ENCODE measurements around the gene DNAH1.

Gene DNAH1

DNA sequence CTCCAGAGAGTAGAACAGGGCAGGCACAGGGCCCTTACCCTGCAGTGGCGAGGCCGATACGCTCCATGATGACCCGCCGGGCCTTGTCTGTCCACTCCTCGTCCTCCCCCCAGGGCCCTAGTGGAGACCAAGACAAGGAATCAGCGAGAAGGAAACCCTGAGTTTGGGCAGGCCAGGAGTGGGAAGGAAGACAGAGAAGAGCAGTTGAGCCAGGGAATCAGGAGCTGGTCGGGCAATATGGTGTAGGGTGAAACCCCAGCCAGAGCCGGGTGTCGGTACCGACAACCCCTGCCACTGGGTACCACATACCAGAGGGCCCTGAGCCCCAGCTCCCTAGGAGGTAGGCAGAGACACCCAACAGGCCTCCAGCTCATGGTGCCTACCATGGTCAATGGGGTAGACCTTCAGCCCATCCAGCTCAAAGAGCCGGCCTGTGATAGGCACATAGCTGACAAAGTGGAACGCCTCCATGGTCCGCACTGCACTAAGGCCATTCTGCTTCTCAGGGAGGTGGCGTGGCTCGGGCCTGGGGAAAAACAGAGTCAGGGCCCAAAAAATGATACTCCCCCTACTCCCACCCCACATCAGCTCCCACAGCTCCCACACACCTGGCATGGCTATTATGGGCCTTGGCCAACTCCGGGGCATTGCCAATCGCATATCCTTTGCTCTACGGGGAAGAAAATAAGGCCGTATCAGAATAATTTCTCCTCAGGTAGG, 90.8 kb downstream of the DNAH1 start:
- DNase-seq, result no peak

DNA sequence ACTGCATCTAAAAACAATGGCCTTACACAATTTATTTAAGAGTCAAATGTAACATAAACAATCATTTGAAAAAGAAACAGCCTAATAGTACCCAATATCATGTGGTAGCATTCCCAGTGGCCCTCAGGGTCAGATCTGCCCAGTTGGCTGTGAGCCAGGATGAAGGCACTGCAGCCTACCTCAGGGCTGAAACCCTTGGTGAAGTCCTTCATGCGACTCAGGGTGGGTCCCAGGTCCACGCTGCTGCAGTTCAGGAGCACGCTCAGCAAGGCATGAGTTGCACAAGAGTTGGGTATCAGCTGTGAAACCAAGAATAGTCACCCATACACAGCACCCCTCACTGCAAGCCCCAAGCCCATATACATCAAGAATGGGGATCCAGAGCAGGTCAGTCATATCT, 91.7 kb downstream of the DNAH1 start:
- no peak for DNase-seq

DNA sequence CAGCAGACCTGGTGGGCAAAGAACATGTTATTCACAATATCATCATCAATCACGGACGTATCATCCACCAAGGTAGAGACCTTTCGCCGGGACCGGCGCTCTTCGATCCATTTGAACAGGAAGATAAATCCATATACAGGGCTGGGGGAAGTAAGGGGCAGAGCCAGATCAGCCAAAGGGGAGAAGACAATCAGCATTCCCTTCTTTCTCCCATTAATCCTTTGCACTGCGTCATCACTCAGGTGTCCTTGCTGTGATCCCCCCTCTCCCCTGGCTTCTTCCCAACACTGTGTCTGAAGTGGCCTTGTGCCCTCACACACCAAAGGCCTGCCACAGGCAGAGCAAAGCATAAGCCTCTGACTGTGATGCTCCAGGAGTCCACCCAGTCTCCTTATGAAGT, 92.3 kb downstream of the DNAH1 start:
- no peak for DNase-seq

- DNase-seq, result no peak
Observed at GRCh38 chr3:52415800-52416199, 99.7 kb downstream of the DNAH1 start.

- DNase-seq, result no peak
Observed at GRCh38 chr3:52420388-52420787, 104.3 kb downstream of the DNAH1 start.

- DNase-seq, result no peak
Observed at GRCh38 chr3:52422669-52423068, 106.5 kb downstream of the DNAH1 start.

GRCh38 chr3:52423173-52423572, 107.1 kb downstream of the DNAH1 start:
- DNase-seq, result no peak

GRCh38 chr3:52428151-52429005, 112.3 kb downstream of the DNAH1 start:
- no peak for DNase-seq

- DNase-seq, result no peak
Observed at GRCh38 chr3:52429031-52429430, 112.9 kb downstream of the DNAH1 start.

DNA sequence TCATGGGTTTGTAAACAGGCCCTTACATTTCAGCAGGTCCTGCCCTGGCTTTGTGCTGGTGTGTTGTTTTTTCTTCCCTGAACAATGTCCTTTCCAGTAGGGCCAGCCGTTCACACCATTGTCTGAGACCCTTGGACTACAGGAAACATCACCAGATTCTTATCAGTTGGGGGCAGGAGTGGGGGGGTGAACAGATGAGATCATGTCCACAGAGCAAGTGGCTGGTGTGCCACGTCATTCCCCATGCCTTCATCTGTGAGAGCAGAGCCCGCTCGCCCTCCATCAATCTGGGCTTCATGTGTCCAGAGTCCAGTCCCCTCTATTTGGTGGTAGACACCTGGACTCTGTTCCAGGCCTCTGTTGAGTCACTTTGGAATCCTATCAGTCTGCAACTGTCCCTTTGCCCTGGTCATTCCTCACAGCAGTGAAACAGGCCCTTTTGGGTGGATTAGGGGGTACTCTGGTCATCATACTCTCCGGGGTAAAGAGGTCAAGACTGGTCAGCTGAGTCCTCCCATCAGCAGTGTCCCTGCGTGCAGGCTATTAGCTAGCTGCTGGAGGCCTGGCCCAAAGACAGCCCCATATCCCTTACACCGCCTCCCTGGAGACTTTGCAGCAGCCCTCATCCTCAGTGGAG, 113.8 kb downstream of the DNAH1 start:
- DNase-seq, result no peak

DNA sequence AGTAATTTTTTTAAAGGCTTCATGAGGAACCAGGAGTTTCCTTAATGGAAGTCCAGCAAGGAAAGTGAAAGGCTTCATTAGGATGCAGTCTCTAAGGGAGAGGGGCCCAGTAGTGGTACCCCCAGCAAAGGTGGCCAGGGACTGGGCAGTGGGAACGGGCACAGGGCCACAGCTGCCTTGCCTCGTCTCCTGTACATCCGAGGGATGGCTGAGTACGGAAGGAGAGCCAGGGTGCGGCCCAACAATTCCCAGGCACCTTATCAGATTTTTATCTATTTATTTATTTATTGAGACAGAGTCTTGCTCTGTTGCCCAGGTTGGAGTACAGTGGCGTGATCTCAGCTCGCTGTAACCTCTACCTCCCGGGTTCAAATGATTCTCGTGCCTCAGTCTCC, 114.3 kb downstream of the DNAH1 start:
- no peak for DNase-seq

- DNase-seq, result no peak
Observed at GRCh38 chr3:52431459-52432223, 115.5 kb downstream of the DNAH1 start.

GRCh38 chr3:52432225-52432624, 116.1 kb downstream of the DNAH1 start:
- DNase-seq, result no peak

DNA sequence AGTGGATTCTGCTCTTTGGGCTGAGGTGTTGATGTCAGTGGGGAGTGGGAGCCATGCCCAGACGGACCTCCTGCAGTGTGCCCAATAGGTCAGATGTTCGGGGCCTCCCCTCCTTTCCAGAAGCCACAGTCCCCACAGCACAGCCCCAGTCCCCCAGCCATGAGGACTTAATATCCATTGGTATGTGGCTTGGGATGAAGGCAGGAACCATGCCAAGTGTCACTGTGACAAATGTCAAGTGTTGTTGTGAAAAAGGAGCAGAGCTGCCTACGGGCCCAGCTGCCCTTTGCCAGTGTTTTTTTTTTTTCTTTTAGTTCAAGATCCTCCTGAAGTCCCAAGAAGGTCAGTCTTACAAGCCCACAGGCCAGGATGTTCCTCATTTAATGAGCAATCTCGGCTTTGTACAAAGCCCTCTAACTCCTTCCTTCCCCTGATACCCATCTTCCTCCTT, 116.6 kb downstream of the DNAH1 start:
- no peak for DNase-seq

DNA sequence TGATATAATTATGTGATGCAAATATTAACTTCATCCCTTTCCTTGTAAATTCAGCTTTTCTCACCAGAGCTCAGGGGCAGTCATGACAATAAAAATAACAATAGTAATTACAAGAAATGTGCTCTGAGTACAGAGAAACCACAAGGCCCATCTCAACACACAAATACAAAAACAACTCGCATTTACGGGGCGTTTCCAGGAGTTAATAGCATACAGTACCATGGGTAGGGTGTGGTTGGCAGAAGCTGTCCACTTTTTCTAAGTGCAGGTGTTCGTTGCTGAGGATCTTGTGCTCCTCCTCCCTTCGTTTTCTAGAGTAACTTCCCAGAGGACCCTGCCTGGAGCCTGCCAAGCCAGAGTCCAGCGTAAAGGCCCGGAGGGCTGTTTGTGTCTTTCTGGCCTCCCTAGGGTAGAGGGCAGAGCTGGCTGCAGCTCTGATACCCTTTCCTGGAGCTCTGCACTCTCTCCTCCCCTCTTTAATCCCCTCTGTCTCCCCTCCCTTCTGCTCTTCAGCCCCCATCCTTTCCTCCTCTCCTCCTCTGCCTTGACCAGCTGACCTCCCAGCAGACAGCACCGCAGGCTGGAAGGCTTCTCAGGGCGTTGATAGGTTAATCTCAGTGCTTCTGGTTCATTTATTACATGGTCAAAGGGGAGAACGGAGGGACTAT, 117.3 kb downstream of the DNAH1 start:
- no peak for DNase-seq

DNA sequence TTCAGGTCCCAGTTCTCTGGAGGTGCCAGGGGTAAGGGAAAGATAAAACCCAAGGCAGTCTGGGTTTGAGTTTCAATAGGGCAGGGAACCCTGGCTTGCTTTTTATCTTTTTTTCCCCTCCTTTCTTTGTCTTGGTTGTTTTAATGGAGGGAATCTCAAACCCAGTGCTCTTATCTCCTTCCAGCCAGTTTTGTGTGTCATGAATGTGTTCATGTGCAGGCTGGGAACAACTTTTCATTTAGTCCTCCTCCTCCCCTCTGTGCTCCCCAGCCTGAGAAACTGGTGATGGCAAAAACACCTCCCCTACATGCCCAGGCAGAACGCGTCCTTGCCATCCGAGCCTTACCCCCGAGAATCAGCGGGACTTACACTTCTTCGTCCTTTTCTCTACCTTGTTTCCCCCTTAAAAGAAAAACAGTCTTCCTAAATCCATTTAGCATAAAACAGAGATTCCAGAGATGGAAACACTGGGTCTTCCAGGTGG, 117.9 kb downstream of the DNAH1 start:
- no peak for DNase-seq

DNA sequence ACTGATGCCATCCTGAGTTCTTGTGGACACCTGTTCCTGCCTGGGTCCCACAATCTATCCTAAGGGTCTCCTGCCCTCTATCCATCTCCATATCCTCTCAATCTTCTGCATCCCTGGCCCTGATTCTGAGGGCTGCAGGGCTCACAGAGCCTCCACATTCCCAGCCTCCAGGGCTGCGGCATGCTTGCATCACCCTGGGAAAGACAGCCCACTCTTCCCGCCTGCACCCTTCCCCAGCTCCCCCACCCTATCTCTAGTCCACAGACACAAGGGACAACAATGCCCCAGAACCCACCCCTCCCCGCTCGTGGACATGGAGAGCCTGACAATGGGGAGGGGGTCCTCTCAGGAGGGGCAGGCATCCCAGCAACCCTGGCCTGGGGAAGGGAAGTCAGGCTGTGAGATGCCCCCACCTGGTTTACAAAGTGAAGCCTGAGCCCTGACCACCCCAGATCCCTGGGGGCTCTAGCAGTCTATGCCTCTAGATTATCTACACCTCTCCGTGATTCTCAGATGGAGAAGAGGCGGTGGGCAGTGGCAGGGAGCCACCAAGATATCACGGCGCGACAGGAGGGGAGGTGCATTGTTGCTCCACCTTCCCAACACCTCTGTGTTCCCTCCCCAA, 118.5 kb downstream of the DNAH1 start:
- no peak for DNase-seq

- no peak for DNase-seq
Observed at GRCh38 chr3:52435246-52436101, 119.4 kb downstream of the DNAH1 start.

DNA sequence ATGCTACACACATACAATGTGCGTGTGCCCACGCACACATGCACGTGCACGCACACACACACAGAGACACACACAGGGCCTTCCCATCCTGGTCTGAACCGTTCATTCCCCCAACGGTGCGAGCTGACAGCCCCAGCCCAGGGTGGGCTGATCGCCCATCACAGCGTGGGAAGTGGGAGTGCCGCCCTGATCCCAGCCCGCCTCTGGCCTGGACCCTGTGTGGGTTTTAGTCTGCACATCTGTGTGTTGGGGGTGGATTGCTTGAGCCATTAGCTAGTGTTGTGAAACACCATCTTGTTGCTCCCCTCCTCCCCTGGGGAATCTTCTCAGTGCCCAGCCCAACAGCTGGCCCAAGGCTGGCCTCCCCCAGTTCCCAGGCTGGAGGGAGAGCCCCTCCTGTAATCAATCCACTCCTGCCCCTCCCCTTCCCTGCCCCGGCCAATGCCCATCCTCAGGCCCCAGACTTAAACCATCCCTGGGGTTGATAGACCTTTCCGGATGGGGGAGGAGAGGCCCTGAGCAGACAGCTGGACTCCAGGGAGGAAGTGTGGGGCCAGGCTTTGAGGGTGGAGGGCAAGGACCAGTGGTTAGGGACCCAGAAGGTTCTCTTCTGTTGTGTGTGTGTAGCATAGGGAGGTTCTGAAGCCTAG, 120.5 kb downstream of the DNAH1 start:
- DNase-seq, result no peak

Data from NCI-H2081 treated with DMSO at 0.1 percent for 48 hours (cell line).